Trophoblast cell (in vitro differentiated cells and primary cell): ENCODE measurements around the gene PRIM2.
"Not testable (repeated sequence)": the region's sequence is repeated elsewhere in the genome, so short reads cannot be mapped to it uniquely, and the experiment has no call there.

Source experiments
- DNase-seq, 2 donors: peaks; one replicate each; pipeline ENCODE4 v3.0.0-alpha.2; 2016
- H2AFZ ChIP-seq: 2 replicates; pipeline ENCODE4 v1.6.1; 2013; ENCODE audit warnings: low read length, moderate library complexity, mild to moderate bottlenecking; ENCODE audit not compliant: insufficient read depth, poor library complexity
- H2AK5ac ChIP-seq: 2 replicates; pipeline ENCODE4 v1.6.1; 2013; ENCODE audit warnings: mild to moderate bottlenecking, low read length
- H2BK120ac ChIP-seq: 2 replicates; pipeline ENCODE4 v1.6.1; 2013; ENCODE audit warnings: low read length, mild to moderate bottlenecking, moderate library complexity; ENCODE audit not compliant: insufficient read depth, poor library complexity
- H2BK12ac ChIP-seq: 2 replicates; pipeline ENCODE4 v1.6.1; 2013; ENCODE audit warnings: mild to moderate bottlenecking, low read length, moderate library complexity
- H2BK5ac ChIP-seq: 2 replicates; pipeline ENCODE4 v1.6.1; 2013; ENCODE audit warnings: low read length, low read depth, moderate library complexity, mild to moderate bottlenecking; ENCODE audit not compliant: poor library complexity
- H3K14ac ChIP-seq: 2 replicates; pipeline ENCODE4 v1.6.1; 2013; ENCODE audit warnings: mild to moderate bottlenecking, low read length
- H3K18ac ChIP-seq: 2 replicates; pipeline ENCODE4 v1.6.1; 2013; ENCODE audit warnings: mild to moderate bottlenecking, low read length
- H3K23ac ChIP-seq: 2 replicates; pipeline ENCODE4 v1.6.1; 2013; ENCODE audit warnings: low read length
- H3K27ac ChIP-seq: 2 replicates; pipeline ENCODE4 v1.5.1; 2013; ENCODE audit warnings: low read depth, mild to moderate bottlenecking, inconsistent platforms, low read length, moderate library complexity
- H3K27me3 ChIP-seq: 2 replicates; pipeline ENCODE4 v1.6.1; 2013; ENCODE audit warnings: inconsistent platforms, mild to moderate bottlenecking, low read length, moderate library complexity; ENCODE audit not compliant: insufficient read depth
- H3K36me3 ChIP-seq, 2 experiments: 1 replicate in 1 of 2; 2 replicates in 1 of 2; pipeline ENCODE4 v1.6.1; 2013; ENCODE audit warnings: low read length in 2 of 2, mild to moderate bottlenecking in 2 of 2, moderate library complexity in 1 of 2; ENCODE audit not compliant: insufficient read depth in 2 of 2, control insufficient read depth in 1 of 2
- H3K4ac ChIP-seq: 2 replicates; pipeline ENCODE4 v1.6.1; 2013; ENCODE audit warnings: low read depth, mild to moderate bottlenecking, low read length, moderate library complexity
- H3K4me1 ChIP-seq, 2 experiments: 1 replicate in 1 of 2; 2 replicates in 1 of 2; pipeline ENCODE4 v1.6.1; 2013; ENCODE audit warnings: low read length in 2 of 2, mild to moderate bottlenecking in 2 of 2, moderate library complexity in 1 of 2; ENCODE audit not compliant: insufficient read depth in 2 of 2, control insufficient read depth in 1 of 2
- H3K4me2 ChIP-seq: 2 replicates; pipeline ENCODE4 v1.6.1; 2013; ENCODE audit warnings: inconsistent platforms, mild to moderate bottlenecking, low read length, moderate library complexity
- H3K4me3 ChIP-seq: 2 replicates; pipeline ENCODE4 v1.5.1; 2013; ENCODE audit warnings: mild to moderate bottlenecking, low read depth, low read length, inconsistent platforms
- H3K79me1 ChIP-seq: one replicate; pipeline ENCODE4 v1.6.1; 2013; ENCODE audit warnings: low read length
- H3K79me2 ChIP-seq: 2 replicates; pipeline ENCODE4 v1.6.1; 2013; ENCODE audit warnings: low read length, mild to moderate bottlenecking; ENCODE audit not compliant: control insufficient read depth, insufficient read depth, poor library complexity
- H3K9ac ChIP-seq: 2 replicates; pipeline ENCODE4 v1.6.1; 2013; ENCODE audit warnings: mild to moderate bottlenecking, low read length
- H3K9me3 ChIP-seq: 2 replicates; pipeline ENCODE4 v1.6.1; 2013; ENCODE audit warnings: low read depth, mild to moderate bottlenecking, control low read depth, inconsistent platforms, low read length; ENCODE audit not compliant: insufficient read depth
- H4K12ac ChIP-seq: 2 replicates; pipeline ENCODE4 v1.6.1; 2013; ENCODE audit warnings: low read depth, mild to moderate bottlenecking, low read length, moderate library complexity
- H4K8ac ChIP-seq: 2 replicates; pipeline ENCODE4 v1.6.1; 2013; ENCODE audit warnings: low read depth, mild to moderate bottlenecking, low read length, moderate library complexity
- H4K91ac ChIP-seq: one replicate; pipeline ENCODE4 v1.6.1; 2013; ENCODE audit warnings: low read depth, mild to moderate bottlenecking, low read length, moderate library complexity
- WGBS: extraction: QIAGEN DNeasy Blood & Tissue Kit; methylation state at CpG from one replicate; pipeline ENCODE4 v1.1.7; 2013; ENCODE audit warnings: missing lambda C conversion rate; ENCODE audit not compliant: insufficient read length, insufficient coverage; ENCODE audit errors: extremely low coverage; 5-methylcytosine and 5-hydroxymethylcytosine counted together

The PRIM2 gene

DNA sequence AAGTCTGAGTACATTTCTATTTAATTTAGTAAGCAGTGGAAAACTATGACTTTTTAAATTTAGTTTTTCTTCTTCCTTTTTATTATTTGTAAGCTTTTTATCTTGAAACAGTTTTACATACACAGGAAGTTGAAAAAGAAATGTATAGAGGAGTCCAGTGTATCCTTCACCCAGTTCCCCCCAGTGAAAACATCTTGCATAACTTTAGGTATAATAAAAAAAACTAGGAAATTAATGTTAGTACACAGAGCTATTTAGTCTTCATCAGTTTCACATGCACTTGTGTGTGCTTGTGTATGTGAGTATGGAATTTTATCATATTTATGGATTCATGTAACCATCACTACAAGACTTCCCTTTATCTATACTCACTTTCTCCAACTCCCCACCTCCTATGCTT lies 162.8 kb downstream of the PRIM2 start:
- not testable (repeated sequence) for H3K79me2 ChIP-seq, H4K91ac ChIP-seq, H4K8ac ChIP-seq, H3K79me1 ChIP-seq, H2BK5ac ChIP-seq, H3K4me2 ChIP-seq, H3K14ac ChIP-seq, H3K18ac ChIP-seq, H2BK12ac ChIP-seq, H3K23ac ChIP-seq, DNase-seq, H3K4ac ChIP-seq, H3K27me3 ChIP-seq, H3K9ac ChIP-seq, H3K4me3 ChIP-seq, H3K27ac ChIP-seq, H2AK5ac ChIP-seq, H3K9me3 ChIP-seq, H2BK120ac ChIP-seq, H2AFZ ChIP-seq, H3K36me3 ChIP-seq, H3K4me1 ChIP-seq, H4K12ac ChIP-seq

DNA sequence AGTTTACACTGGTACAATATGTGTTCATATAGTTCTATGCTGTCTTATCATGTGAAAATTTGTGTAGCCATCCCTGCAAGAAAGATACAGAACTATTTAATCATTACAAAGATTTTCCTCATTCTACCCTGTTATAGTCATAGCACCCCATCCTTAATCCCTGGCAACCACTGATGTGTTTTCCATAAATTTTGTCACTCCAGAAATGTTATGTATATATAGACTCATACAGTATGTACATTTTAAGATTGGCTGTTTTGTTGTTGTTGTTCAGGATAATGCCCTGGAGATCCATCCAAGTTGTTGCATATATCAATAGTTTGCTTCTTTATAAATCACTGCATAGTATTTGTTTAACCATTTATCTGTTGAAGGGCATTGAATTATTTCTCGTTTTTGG lies 163.7 kb downstream of the PRIM2 start:
- not testable (repeated sequence) for H3K4me1 ChIP-seq
- no CpG with 5 or more reads among the region's 1 CpG for WGBS

DNA sequence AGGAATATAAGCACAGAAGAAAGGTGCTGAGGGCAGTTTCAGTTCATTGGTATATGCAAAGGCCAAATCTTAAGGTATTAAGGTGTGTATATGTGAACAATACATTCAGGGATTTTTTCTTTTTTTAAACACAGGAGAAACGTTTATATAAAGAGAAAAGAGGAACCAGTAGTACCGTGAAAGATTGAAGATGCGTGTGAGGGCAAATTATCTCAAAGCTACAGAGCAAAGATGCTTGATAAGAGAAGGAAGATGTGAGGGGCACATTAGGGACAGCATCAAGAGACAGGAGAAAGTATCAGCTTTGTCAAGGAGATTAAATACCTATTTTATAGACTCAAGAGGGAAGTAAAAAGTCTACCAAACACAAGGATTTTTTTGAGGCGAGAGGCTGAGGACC lies 165.0 kb downstream of the PRIM2 start:
- not testable (repeated sequence) for H3K9me3 ChIP-seq, H3K4me2 ChIP-seq
- whole genome bisulfite sequencing: no CpG with 5 or more reads among the region's 4 CpGs

More for the DNA sequence above, 163.7 kb downstream of the PRIM2 start:
- not testable (repeated sequence) for H3K9ac ChIP-seq, H2AK5ac ChIP-seq, H3K27me3 ChIP-seq, H3K36me3 ChIP-seq, H3K14ac ChIP-seq, H4K91ac ChIP-seq, H3K4me3 ChIP-seq, H3K9me3 ChIP-seq, DNase-seq, H2BK5ac ChIP-seq, H2AFZ ChIP-seq, H3K4ac ChIP-seq, H3K4me2 ChIP-seq, H3K23ac ChIP-seq, H2BK12ac ChIP-seq, H2BK120ac ChIP-seq, H3K18ac ChIP-seq, H3K79me1 ChIP-seq, H4K12ac ChIP-seq, H3K79me2 ChIP-seq, H3K27ac ChIP-seq, H4K8ac ChIP-seq

DNA sequence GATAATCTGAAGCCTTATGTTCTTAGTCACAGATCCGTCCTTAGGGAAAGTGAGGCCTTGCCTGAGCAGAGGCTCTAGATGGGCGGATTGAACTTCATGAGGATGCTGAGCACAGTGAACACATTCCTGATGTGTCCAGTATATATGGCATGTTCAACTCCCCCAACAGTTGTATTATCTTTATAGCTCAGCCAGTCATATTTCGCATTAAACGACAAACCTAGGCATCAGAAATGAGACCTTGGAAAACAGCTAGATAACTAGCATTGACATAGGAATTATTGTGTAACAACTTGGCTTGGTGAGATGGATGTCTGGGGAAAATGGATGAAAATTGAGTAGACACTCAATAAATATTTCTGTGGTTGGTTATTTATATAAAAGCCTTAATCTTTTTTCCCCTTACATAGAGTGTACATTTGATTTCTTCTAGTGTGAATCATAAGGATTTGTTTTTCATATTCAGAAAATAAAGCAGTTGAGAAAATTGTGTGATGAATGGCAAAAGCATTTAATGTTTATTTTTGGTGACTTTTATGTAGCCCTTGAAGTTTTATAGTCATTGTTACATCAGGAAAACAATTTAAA lies 169.2 kb downstream of the PRIM2 start:
- H2BK5ac ChIP-seq, H2AFZ ChIP-seq, H3K79me2 ChIP-seq, H3K9ac ChIP-seq, H3K18ac ChIP-seq, H2AK5ac ChIP-seq, DNase-seq, H3K27ac ChIP-seq, H3K4ac ChIP-seq, H3K14ac ChIP-seq, H2BK12ac ChIP-seq, H3K36me3 ChIP-seq, H4K12ac ChIP-seq, H4K8ac ChIP-seq, H3K4me2 ChIP-seq, H3K27me3 ChIP-seq, H4K91ac ChIP-seq, H2BK120ac ChIP-seq, H3K4me3 ChIP-seq, H3K79me1 ChIP-seq, H3K4me1 ChIP-seq, H3K9me3 ChIP-seq, H3K23ac ChIP-seq: not testable (repeated sequence)
- no CpG with 5 or more reads among the region's 4 CpGs for WGBS

More for the DNA sequence above, 165.0 kb downstream of the PRIM2 start:
- not testable (repeated sequence) for H3K4me3 ChIP-seq, H2AK5ac ChIP-seq, H3K4me1 ChIP-seq, H2AFZ ChIP-seq, H2BK5ac ChIP-seq, H4K12ac ChIP-seq, H3K36me3 ChIP-seq, DNase-seq, H4K91ac ChIP-seq, H3K9ac ChIP-seq, H2BK120ac ChIP-seq, H3K4ac ChIP-seq, H3K14ac ChIP-seq, H2BK12ac ChIP-seq, H3K27ac ChIP-seq, H3K79me1 ChIP-seq, H4K8ac ChIP-seq, H3K79me2 ChIP-seq, H3K27me3 ChIP-seq, H3K18ac ChIP-seq, H3K23ac ChIP-seq
